GM19035 (cell line): ENCODE measurements around the gene DOCK11.

Source experiments
- ATAC-seq: cut with Tn5 transposase; IDR thresholded peaks from one replicate; pipeline ENCODE4 v1.9.1; 2021; ENCODE audit not compliant: unreplicated experiment

DOCK11 gene

DNA sequence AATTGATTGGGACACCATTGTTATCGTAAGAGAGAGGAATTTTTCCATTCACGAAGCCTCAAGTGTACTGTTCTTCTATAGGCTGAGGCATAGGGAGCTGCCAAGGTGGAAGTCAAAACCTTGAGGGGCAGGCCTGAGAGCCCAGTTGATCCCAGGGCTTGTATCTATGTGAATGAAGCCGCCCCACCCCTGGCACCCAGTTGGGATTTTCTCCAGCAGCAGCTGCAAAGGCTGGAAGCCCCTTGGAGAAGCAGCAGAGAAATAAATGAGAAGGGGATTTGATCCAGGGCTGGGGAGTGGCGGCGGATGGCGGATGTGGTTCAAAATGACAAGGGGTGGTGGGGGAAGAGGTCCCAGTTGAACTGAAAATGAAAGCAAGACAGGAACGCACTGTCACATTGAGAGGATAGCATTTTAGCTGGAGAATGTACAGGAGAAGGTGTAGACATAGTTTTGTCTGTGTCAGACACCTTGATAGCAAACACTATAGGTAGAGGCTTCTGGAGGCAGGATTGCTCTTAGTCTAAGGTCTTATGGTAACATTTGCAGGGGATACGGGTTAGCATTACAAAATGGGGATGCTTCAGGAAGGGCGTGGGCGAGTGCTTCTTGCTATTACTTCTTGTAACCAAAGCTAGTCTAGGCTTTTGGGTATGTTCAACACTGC, 32.6 kb downstream of the DOCK11 start:
- ATAC-seq: peak; percentile 77

DNA sequence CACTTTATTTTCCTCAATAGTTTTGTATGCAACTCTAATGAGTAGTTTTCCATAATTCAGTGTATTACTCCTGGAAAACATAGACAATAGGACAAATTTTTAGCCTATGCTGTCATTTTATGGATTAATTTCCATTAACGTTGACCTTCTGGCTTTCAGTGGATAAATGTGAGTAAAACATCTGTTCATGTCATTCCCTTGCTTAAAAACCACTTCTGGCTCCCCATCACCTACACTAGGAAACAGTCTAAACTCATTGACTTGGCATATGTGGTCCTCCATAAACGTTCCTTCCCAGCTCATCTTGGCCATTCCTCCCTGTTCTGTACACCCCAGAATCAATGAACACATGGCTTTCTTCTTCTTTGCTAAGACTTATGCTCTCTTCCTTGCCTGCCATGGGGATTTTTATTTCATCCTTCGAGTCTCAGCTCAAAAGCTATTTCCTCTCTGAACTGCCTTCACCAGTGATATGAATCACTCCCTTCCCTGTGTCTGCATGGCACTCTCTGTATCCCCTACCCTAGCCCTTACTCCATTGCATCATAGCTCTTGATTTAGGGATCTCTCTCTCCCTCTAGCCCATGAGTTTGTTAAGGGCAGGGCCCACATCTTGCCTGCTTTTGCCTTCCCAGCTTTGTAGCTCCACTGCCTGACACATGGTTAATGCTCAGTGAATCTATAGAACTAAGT, 34.8 kb downstream of the DOCK11 start:
- ATAC-seq: no peak

DNA sequence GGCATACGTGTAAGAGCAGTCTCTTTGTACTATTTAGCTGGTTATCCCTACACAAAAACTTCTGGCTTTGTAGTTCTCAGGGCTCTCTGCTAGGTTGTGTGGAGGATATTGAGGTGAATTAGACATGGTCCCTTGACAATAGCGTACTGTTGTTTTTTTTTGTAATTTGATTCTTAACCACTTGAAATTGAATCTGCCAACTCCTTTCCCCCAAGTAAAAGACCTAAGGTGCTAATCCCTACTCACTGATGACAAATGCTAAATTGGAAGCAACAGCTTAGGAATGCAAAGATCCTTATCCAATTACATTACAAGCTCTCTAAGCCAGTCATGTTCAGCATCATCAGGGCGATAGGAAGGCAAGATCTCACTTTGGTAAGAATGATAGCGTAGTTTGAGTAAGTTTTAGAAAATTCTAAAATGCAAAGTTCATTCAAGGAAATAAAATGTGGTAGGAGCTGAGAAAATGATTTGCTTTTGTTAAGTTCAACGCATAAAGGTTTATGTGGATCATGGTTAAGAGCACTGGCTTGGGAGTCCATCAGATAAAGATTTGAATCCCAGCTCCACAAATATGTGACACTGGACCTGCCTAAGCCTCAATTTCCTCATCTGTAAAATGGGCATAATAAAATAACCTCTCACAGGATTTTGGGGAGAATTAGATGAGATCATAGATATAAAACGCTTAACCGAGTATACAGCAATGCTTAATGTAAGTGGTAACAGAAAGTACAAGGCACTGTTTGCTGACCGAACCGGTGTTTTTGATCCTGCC, 39.3 kb downstream of the DOCK11 start:
- no peak for ATAC-seq

DNA sequence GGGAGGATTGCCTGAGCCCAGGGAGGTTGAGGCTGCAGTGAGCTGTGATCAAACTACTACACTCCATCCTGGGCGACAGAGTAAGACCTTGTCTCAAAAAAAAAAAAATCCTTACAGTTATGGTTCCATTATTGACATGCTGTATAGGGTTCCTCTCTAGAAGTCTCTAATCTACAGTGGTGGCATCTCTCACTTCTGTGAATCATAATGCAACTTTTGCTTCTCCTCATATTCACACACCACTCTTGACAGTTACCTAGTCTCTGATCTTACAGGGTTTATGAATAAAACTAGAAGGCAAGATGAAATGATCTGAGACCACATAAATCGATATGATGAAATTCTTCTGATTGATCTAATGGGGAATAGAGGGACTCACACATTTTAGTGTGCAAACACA, 40.6 kb downstream of the DOCK11 start:
- ATAC-seq: peak; percentile 71

DNA sequence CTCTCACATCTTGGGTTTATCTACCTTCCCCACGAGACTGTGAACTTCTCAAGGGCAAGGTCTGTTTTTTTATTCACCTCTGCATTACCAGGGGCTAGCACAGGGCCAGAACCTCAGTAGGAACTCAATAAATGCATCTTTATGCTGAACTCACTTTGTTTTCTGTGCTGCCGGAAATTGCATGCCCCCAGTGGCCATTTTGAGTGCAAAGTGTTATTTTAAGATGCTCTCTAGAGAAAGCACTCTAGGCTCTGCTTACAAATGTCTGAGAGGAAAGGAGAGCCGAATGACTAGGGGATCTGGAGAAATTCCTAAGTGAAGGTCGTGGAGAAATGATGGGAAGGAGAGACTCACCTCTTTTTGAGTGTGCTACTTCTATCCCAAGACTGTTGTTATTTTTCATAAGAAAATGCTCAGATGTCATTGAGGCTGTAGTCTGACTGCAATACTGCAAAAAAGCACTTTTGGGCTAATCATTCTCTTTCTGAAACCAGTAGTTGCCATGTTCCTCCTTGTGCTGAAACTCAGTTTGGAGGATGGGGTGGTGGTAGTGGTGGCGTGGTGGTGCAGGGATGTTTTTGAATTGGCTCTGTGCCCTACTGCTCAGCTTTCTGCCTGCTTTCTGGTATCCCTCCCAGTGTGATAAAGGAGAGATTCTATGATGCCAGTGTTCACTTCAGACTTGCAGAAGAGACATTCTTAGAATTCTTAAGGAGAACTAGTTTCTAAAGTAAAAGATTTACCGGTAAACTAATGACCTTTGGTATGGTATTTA, 41.3 kb downstream of the DOCK11 start:
- ATAC-seq: peak; percentile 74

DNA sequence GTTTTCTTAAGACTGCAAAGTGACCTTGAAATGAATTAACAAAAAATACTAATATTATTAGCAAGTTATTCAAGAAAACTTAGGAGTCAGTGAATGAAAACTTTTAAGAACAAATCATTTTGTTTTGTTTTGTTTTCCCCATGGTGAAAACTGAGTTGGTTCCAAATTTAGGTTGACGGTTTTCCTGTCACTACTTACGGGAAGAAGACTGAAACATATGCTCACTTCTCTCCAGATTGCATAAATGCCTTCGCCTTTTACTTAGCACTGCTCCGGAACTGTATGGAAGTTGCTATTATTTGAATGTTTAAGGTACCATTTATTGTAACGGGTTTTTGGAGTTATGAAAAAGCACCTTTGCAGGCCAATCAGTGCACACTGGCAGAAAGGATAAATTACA, 42.8 kb downstream of the DOCK11 start:
- no peak for ATAC-seq

DNA sequence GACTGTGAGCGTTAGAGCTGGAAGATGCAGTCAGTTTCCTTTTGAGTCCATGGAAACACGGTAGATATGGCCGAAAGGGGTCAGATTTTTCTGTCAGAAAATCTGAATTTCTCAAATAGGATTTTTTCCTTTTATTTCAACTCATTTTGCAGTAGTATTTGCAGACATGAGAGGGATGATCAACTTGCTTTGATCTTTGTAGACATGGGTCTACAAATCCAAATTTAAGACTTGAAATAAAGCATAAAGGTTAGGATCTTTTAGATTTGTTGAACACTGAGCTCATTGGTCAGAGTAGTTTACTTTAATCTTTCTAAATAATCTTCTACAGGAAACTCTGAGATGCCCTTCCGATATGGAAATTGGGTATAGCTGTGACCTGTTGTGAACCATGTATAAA, 44.7 kb downstream of the DOCK11 start:
- no peak for ATAC-seq

DNA sequence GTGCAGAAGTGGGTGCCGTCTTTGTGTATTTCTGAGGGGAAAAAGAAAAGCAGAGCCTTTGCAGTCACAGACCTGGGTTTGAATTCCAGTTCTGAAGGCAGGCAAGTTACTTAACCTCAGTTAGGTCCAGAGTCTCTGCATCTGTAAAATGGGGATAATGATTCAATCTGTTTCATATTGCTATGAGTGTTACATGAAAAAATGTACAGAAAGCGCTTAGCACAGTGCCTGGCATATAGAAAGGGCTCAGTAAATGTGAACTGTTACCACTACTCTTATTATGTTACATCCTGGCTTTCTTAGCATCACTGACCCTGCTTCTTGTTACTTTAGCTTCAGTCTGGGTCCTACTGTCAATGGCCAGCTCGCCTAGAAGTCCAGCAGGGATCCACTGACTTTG, 45.9 kb downstream of the DOCK11 start:
- no peak for ATAC-seq

DNA sequence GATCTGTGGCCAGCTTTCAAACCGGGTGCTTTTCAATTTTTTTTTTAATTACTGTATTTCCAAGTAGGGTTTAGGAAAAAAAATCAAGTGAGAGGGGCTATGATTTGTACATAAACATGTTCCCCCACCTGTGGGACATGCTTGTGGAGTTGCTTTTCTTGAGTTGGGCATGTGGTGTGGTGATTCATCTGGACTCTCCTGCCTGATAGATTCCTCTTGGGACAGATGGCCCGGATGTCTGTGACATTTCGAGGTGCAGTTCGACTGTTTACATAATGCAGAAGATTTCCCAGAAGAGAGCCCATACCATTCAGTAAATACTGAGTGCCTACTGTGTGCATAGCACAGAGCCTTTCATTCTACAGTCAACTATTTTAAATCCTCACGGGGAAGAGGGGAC, 49.9 kb downstream of the DOCK11 start:
- ATAC-seq: no peak

DNA sequence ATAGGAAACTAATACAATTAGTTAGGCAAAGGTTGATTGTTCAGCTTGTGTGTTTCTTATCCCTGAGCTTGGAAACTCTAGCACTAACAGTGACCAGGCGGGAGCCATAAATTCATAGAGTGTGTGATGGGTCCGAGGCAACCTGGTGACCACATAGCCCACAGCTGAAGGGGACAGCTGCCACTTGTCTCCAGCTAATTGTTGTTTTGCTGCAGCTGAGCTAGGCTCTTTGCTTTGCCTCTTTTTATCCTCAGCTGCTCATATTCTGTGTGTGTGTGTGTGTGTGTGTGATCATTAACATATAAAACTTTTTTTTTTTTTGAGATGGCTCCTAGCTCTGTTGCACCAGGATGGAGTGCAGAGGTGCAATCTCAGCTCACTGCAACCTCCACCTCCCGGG, 53.2 kb downstream of the DOCK11 start:
- ATAC-seq: no peak

DNA sequence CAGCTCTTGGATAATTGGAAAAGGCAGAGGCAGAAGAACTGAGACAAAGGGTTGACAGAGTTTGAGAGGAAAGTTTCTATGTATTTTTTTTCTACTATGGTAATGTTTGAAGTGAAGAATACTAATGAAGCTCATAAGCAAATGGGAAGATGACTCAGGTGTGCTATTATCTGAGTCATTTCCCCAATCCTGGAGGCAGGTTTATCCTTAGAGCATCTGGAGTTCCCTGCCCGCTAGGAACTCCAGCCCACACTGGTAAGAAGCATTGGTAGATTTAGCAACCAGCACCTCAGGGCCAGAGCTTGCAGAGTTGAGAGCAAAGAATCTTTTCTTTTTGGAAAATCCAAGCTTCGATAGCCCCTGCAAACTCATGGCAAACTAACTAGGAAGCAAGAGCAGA, 55.2 kb downstream of the DOCK11 start:
- no peak for ATAC-seq

DNA sequence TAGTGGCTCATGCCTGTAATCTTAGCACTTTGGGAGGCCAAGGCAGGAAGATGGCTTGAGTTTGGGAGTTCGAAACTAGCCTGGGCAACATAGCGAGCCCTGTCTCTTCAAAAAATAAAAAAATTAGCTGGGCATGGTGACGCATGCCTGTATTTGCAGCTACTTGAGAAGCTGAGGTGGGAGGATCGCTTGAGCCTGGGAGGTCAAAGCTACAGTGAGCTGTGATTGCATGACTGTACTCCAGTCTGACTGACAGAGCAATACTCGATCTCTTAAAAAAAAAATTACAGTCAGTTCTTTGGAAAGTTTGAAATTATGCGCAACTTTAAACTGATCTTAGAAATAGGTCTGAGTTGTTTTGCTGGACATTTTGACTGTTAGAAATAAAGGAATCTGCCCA, 55.8 kb downstream of the DOCK11 start:
- ATAC-seq: no peak

DNA sequence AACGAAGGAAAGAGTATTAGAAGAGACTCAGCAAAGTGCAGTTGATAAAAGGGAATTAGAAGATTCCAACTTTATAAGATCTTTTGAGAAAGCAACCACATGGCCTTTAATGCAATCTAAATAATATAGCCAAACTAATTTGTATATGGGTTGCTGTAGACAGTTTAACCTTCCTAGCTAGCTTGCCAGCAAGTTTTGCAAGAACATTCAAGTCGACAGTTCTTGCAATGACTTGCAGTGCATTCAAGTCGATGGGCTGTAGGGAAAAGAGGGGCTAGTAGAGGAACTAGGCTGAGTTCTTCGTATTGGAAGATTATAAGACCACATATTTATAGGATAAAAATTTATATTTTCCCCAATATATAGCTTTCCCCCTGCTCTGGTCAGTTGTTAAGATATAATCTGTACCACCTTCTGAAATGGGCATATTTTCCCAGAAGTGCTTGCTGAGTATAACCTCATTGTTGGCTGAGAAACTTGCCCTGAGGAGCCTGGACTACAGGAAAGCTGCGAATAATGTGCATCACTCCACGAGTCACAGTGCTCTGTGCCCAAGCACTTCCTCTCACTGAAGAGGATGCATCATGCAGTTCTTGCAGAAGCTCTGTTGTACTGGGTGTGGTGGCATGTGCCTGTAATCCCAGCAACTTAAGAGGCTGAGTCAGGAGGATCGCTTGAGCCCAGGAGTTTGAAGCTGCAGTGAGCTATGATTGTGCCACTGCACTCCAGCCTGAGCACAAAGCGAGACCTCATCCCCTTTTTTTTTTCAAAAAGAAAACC, 56.7 kb downstream of the DOCK11 start:
- no peak for ATAC-seq

DNA sequence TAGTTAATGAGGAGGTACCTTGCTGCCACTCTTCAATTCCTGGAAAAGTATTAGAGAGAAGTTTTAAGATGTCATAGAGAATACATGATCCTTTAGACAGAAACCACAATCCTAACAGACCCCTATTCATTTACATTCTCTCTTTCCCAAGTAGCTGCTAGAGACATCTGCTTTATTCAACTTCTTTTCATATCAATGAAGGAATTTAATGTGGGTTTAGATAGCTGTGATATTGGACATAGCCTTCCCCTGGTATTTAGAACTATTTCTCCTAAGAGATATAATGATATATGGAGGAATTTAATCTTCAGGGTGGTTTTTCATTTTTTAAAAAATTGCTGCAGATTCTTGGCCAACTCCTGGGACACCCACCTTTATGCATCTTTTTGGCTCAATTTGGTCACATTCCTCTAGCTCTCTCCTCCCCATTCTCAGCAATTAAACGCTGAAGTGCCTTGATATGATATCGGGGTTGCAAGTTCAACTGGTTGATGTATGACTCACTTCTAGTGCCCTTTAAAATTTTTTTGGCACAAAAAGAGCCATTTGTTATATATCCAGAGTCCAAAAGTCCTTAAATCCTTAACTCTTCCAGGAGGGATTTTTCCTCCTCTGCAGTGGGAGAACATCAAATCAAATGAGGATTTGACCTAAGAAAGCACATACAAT, 57.6 kb downstream of the DOCK11 start:
- no peak for ATAC-seq

DNA sequence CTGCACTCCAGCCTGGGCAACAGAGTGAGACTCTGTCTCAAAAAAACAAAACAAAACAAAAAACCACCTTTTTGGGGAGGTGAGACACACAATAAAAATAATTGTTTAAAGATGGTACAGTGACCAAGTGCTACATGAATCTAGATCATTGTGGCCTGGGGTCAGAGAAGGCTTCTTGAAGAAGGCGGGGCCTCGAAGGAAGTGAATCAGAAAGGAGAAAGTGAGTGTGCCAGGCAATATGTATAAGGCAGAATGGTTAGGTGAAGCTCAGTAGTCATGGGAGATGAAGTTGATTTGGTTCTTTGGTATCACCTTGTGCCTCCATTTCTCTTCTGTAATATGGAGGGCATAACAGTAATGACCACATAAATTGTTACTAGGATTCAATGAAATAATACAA, 58.9 kb downstream of the DOCK11 start:
- ATAC-seq: no peak

DNA sequence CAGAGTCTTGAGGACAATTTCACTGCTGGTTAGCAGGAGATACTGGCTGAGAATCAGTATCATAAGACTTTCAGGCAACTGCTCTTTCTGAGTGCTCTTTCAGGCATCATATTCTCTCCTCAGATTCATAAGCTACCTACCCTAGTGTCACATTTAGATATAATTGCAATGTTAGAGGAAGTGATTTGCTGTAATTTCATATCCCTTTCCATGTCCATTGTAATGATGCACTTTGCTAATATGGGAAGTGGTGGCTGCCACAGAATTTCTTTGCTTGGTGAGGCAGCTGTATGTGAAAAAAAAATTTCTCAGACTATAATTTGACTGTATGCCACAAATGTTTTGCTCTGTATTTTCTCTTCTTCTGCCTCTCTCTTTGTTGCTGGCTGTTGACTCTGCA, 63.3 kb downstream of the DOCK11 start:
- no peak for ATAC-seq

DNA sequence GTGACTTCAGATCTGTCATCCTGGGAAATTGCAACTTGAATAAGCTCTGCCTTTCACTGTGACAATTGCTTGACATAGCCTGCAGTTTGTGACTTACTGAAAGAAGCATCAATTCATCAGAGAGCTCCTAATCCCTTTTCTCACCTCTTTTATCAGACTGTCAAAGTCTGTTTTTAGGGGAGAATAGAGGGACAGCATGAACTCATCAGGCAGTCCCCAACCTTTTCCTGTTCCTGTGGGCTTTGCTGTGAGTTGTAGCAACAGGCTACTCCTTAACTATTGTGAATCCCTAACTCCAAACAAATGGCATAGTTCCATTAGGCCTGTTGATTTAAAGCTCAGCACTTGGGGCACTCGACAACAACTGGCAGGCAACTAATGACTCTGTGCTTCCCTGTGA, 64.9 kb downstream of the DOCK11 start:
- ATAC-seq: no peak

DNA sequence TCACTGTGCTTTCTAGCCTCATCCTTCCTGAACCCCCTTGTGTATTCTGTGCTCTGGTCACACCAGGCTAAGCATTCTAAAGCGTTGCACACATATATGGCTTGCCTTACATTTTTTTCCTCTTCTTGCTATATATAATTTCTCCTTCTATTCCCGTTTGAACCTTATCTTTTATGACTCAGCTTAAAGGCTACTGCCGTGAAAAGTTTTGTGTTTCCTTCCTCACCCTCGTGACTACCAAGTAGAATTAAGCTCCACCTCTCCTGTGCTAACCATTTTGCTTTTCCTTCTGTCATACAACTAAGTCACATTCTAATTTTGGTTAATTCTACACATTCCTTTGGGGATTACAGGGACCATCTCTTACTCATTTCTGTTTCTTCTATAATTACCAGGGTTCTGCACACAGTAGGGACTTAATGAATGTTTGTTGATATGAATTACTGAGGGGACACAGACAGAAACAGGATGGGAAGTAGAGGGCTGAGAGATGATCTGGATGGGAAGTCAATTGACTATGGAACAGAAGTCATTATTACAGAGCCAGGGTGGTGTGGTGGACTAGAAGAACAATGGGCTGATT, 67.1 kb downstream of the DOCK11 start:
- ATAC-seq: no peak

DNA sequence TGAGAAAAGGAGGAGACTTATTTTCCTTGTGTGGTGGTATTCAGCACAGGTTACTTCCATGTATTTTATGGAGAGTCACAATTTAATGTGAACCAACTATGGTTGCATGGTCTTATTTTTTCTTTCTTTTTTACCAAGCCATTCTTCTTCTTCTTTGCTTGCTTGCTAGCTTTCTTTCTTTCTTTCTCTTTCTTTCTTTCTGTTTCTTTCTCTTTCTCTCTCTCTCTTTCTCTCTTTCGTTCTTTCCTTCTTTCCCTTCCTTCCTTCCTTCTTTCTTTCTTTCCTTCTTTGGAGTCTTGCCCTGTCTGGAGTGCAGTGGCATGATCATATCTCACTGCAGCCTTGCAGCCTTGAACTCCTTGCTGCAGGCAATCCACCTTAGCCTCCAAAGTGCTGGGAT, 68.9 kb downstream of the DOCK11 start:
- no peak for ATAC-seq

DNA sequence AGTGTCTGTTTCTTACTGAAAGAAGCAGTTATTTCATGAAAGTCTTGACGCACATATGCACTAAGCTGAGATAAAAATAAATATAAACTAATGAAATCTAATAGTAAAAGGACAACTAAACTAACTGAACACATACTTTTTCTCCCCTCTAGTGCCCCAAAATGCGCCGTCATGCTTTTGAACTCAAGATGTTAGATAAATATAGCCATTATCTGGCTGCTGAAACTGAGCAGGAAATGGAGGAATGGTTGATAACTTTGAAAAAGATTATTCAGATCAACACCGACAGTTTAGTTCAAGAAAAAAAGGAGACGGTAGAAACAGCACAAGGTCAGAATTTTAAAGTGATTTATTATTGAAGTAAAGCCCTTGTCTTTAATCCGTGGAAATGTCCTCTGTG, 70.2 kb downstream of the DOCK11 start:
- no peak for ATAC-seq
